Osteoblast (primary cell): Measurements from ENCODE around the gene ALX3. TPM values are rescaled to one million over a fixed set of nuclear protein-coding genes. Genes with fewer than 3 reads are reported as not detected.
A peak's percentile ranks its signal among the peaks of the same experiment; 100 is the strongest.

Experiments used
- DNase-seq: peaks from one replicate; pipeline ENCODE4 v3.0.0; 2011; ENCODE audit warnings: low spot score, mixed read lengths; ENCODE audit not compliant: insufficient read length; ENCODE audit errors: missing footprints
- H2AFZ ChIP-seq: 2 replicates; pipeline ENCODE4 v1.6.0; 2011; ENCODE audit warnings: mild to moderate bottlenecking, low read length
- H3K27ac ChIP-seq: 2 replicates; pipeline ENCODE4 v1.5.1; 2011; ENCODE audit warnings: mild to moderate bottlenecking, low read depth, low read length, moderate library complexity
- H3K27me3 ChIP-seq: 2 replicates; pipeline ENCODE4 v1.6.0; 2012; ENCODE audit warnings: mild to moderate bottlenecking, control low read depth, inconsistent platforms, low read length, moderate library complexity; ENCODE audit not compliant: insufficient read depth
- H3K36me3 ChIP-seq: 2 replicates; pipeline ENCODE4 v1.5.1; 2011; ENCODE audit warnings: mild to moderate bottlenecking, low read length, control low read depth, moderate library complexity; ENCODE audit not compliant: insufficient read depth
- H3K4me1 ChIP-seq: 2 replicates; pipeline ENCODE4 v1.5.1; 2011; ENCODE audit warnings: mild to moderate bottlenecking, low read length, control low read depth, moderate library complexity; ENCODE audit not compliant: insufficient read depth
- H3K4me2 ChIP-seq: 2 replicates; pipeline ENCODE4 v1.6.0; 2011; ENCODE audit warnings: mild to moderate bottlenecking, low read length; ENCODE audit not compliant: insufficient read depth
- H3K4me3 ChIP-seq: fragments of 200-600 bp; sonication (generic); 3 replicates; pipeline ENCODE4 v1.5.1; 2012; ENCODE audit warnings: mild to moderate bottlenecking, low read length, inconsistent platforms; ENCODE audit not compliant: insufficient read depth
- H3K79me2 ChIP-seq: 2 replicates; pipeline ENCODE4 v1.6.0; 2012; ENCODE audit warnings: mild to moderate bottlenecking, low read length, control low read depth, inconsistent platforms; ENCODE audit not compliant: insufficient read depth
- H3K9me3 ChIP-seq: 2 replicates; pipeline ENCODE4 v1.5.1; 2011; ENCODE audit warnings: low read depth, low read length, control low read depth
- H4K20me1 ChIP-seq: 2 replicates; pipeline ENCODE4 v1.6.0; 2012; ENCODE audit warnings: mild to moderate bottlenecking, low read length, control low read depth; ENCODE audit not compliant: insufficient read depth
- CTCF ChIP-seq: IDR thresholded peaks from 2 replicates; pipeline ENCODE4 v1.5.1; 2011; ENCODE audit warnings: mild to moderate bottlenecking, low read depth, low read length, moderate library complexity; ENCODE audit errors: extremely low read depth
- total RNA-seq: library from RNA; depleted of rRNA; stranded (reverse); fragments of >200 nt; gene quantifications from 2 replicates; pipeline ENCODE4 v1.2.3, GENCODE V29; 2012

The ALX3 gene
- total RNA-seq, 1 donor, result not detected

GRCh38 chr1:110039641-110040040 is 30.8 kb downstream of the ALX3 start:
- no peaks in the 10 kb centered on the region for H3K9me3 ChIP-seq
- H3K27ac ChIP-seq, result no peak overlapping the region
- no peak overlapping the region for H2AFZ ChIP-seq
- H3K36me3 ChIP-seq, result peaks cover 73% of the 10 kb centered on the region
- peaks cover 26% of the 10 kb centered on the region for H4K20me1 ChIP-seq
- no peak for DNase-seq
- H3K4me3 ChIP-seq, result no peak overlapping the region
- TF ChIP-seq CTCF, result no peak
- H3K27me3 ChIP-seq, result no peaks in the 10 kb centered on the region
- H3K4me1 ChIP-seq, result peaks cover 6% of the 10 kb centered on the region
- peaks cover 46% of the 10 kb centered on the region for H3K79me2 ChIP-seq
- H3K4me2 ChIP-seq, result no peak overlapping the region

GRCh38 chr1:110038271-110038670 is 32.2 kb downstream of the ALX3 start:
- no peak for DNase-seq
- Histone ChIP-seq H3K79me2 (peaks cover 46% of the 10 kb centered on the region), H3K4me3 (no peak overlapping the region), H3K36me3 (peaks cover 59% of the 10 kb centered on the region), H3K4me1 (peaks cover 11% of the 10 kb centered on the region), H3K27me3 (no peaks in the 10 kb centered on the region), H3K27ac (no peak overlapping the region), H3K9me3 (no peaks in the 10 kb centered on the region), H2AFZ (no peak overlapping the region), H4K20me1 (peaks cover 26% of the 10 kb centered on the region), H3K4me2 (no peak overlapping the region)
- no peak for TF ChIP-seq CTCF

DNA sequence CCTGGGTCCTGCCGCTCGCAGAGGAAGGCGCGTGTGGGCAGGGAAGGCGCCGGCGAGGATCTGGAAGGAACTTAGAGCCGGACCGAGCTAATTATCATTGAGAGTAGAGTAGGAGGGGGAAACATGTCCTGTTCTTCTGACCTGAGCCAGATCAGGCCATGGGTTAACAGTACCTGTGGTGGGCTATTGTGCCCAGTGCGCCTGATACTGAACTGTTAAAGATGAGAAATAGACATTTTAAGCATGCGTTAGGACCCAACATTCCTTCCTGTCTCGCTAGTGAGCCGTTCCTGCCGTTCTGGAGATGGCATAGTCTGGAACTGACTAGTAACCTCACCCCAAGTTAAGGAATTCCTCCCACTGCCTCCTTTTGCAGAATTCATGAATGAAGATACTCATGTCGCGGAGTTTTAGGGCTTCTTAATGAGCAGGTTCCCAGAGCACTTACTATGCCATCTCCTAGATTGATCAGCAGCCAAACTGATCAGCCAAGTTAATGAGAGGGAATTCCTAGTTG is 35.2 kb downstream of the ALX3 start:
- H4K20me1 ChIP-seq, result peaks cover 23% of the 10 kb centered on the region
- H3K9me3 ChIP-seq, result no peaks in the 10 kb centered on the region
- H3K36me3 ChIP-seq, result peaks cover 30% of the 10 kb centered on the region
- peak overlapping the region; percentile 97 for H3K4me2 ChIP-seq
- peak overlapping the region; percentile 79 for H3K27ac ChIP-seq
- no peak for DNase-seq
- H3K27me3 ChIP-seq, result no peaks in the 10 kb centered on the region
- peaks cover 40% of the 10 kb centered on the region for H3K79me2 ChIP-seq
- H2AFZ ChIP-seq, result peak overlapping the region; percentile 85
- peaks cover 19% of the 10 kb centered on the region for H3K4me1 ChIP-seq
- no peak for TF ChIP-seq CTCF
- H3K4me3 ChIP-seq, result peak overlapping the region; percentile 90

- H3K9me3 ChIP-seq, result no peaks in the 10 kb centered on the region
- H3K27ac ChIP-seq, result peak within 1 kb of the TSS; percentile 79
- H3K4me1 ChIP-seq, result peaks cover 19% of the 10 kb centered on the region
- H3K4me2 ChIP-seq, result peak within 1 kb of the TSS; percentile 97
- DNase-seq, result peak; percentile 95
- peaks cover 26% of the 10 kb centered on the region for H3K36me3 ChIP-seq
- TF ChIP-seq CTCF, result no peak
- peak within 1 kb of the TSS; percentile 85 for H2AFZ ChIP-seq
- peak within 1 kb of the TSS; percentile 90 for H3K4me3 ChIP-seq
- H3K27me3 ChIP-seq, result no peaks in the 10 kb centered on the region
- peaks cover 23% of the 10 kb centered on the region for H4K20me1 ChIP-seq
- H3K79me2 ChIP-seq, result peaks cover 40% of the 10 kb centered on the region
Observed at GRCh38 chr1:110034451-110035235, 35.8 kb downstream of the ALX3 start, which contains the start of gene STRIP1. TSS of gene STRIP1 (plus strand) at chr1:110034624. CDS start at chr1:110034638, 14 bp downstream.
